ENCODE results near the gene GRIP2.

GRIP2 gene

DNA sequence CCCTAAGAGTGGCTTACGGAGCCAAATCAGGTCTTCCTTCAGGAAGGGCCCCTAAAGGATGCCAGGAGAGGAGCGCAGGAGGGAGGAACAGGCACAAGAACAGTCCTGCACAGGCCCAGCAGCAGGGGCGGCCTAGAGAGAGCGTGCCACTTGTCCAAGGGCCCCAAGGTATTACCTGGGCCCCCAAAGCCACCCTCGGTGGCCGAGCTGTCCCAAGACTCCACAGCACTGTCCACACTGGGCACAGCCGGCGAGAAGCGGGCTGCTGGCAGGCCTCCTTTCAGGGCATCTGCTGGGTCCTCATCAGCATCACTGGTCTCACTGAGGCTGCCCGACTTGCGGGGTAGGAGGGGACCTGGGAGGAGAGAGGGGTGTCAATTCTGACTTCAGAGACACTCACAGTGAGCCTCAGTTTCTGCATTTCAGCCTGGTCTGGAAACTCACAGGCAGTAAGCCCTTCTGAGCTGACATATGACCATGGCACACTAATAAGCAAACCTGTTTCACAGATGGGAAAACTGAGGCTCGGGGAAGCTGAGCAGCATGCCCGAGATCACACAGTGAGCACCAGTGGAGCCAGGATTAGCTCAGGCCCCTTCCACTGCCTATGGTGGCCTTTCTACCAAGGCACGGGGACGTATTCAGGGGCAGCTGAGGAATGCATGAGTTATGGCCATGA, 33.4 kb downstream of the GRIP2 start:
- DNase-seq (ENCODE audit: low read depth, low spot score) = no peak

DNA sequence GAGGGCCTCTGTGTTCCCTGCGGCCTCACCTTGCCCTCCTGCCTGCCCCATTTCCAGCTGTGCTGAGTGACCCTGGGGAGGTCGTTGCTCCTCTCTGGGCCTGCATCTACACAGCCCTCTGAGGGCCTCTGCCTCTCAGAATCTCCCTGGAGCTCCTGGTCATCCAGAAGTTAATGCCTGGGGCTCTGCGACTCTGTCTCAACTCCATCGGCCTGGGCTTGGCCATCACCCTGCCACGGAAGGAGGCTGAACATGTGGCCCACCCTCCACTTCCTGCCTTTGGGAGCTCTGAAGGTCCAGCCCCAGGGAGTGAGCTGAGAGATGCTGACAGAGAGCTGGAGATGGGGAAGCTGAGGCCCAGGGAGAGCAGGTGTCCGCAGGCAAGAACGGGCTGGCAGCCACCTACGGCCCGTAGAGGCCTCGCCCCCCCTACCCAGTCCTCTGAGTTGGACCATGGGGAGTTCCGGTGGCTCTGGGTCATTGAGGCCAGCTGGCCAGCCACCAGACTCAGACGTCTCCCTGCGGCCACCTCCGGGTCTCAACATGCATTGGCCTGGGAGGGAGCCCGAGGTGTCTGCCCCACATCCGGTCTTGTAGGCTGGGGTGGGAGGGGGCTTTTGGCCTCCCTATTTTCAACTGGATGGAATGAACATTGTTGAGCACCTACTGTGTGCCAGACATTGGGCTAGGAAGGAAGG, 34.2 kb downstream of the GRIP2 start:
- no peak for DNase-seq (ENCODE audit: low read depth, low spot score)

DNA sequence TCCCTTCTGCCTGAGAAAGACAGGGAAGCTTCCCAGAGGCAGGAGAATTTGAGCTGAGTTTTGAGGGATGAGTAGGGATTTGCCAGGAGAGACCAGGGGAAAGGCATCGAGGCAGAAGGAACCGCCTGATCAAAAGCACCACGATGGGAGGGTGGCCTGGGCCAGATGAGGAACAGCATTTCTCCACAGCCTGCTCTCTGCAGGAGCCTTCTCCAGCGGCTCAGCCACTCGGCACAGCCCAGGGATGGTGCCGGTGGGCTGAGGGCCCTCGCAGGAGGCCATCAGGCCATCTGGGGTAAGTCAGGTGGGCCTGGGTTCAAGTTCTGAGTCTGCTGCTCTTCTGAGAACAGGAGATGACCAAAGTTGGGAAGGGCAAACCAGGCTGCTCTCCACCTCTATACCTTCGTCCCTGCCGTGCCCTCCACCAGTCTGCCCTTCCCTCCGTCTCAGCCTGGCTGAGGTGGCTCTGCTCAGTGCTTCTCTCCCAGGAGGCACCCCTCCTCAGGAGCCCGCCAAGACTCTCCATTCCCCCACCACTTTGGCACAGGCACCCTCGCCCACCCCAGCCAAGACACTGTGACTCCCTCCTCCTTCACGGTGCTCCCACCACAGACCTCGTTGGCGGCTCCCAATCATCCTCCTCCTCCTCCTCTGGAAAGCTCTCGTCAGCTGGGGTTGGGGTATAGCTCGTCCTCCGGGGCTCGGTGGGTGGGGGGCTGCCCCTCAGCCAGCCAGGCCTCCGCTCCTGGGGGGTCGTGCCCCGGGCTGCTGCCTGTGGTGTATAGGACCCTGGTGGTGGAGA, 34.9 kb downstream of the GRIP2 start:
- DNase-seq (ENCODE audit: low read depth, low spot score) = no peak

DNA sequence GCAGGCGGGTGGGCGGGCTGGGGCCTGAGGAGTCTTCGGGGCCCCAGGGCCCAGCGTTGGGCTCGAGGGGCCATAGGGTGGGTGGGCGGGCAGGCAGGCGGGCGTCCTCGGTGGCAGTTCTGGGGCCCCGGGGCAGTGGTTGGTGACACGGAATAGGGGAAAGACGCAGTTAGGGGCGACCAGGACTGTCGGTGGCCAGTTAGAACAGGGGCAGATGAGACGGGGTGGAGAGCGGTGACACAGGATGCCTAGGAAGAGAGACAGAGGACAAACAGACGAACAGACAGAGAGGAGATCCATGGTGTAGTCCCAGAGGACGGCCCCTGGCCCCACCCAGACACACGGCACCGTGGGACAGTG, 36.5 kb downstream of the GRIP2 start:
- DNase-seq (ENCODE audit: low read depth, low spot score) = no peak

DNA sequence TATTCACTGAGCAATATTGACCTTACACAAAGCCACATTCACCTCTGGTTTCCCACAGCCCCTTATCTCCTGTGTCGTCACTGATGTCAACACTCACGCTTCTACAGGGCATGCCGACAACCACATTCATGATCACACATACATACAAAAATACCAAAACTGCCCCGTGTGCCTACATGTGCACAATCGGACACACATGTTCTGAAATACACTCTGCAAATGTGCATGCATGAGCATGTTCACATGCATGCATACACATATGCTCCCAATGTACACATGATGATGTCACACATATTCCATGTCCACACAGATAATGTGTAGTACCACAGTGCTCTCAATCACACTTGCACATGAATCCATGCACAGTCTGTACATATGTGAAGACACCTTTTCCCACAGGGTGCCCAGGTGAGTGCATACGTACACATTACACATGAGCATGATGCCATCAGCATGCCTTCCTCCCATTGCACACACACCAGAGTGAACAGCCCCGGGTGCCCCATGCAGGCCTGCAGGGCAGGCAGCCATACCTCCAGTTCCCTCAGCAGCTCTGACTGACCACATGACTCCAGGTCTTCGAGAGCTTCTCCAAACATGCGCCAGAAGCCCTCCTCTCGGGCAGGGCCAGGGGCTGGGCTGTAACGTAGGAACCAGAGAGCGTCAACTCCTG, 37.0 kb downstream of the GRIP2 start:
- no peak for DNase-seq (ENCODE audit: low read depth, low spot score)

DNA sequence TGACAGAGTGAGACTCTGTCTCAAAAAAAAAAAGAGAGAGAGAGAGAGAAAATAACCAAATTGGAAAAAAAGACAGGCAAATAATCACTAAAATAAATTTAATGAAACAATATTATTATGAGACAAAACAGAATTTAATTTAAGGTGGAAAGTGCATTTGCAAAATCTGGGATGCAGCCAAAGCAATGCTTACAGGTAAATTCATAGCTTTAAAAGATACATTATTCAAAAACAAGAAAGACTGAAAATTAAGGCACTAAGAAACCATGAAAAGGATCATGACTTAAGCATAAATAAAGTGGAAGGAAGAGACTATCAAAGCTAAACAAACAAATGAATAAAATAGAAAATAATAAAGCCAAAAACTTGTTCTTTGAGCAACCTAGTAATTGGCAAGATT, 37.7 kb downstream of the GRIP2 start:
- DNase-seq (ENCODE audit: low read depth, low spot score) = no peak

DNA sequence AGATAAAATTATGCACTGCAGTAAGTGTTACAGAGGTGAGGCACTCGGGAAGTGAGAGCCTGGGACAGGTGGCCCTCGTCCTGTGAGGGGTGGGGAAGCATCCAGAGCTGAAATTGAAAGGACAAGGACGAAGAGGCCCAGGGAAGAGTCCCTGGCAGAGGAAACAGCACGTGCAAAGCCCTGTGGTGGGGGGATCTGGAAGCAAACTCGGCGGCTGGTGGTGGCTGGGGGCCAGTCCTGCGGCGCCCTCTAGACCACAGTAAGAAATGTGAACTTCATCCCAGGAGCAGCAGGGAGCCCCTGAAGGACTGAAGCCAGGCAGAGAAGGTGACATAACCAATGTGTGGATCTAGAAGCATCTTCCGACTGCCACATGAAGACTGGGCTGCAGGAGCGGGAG, 42.8 kb downstream of the GRIP2 start:
- no peak for DNase-seq (ENCODE audit: low read depth, low spot score)

DNA sequence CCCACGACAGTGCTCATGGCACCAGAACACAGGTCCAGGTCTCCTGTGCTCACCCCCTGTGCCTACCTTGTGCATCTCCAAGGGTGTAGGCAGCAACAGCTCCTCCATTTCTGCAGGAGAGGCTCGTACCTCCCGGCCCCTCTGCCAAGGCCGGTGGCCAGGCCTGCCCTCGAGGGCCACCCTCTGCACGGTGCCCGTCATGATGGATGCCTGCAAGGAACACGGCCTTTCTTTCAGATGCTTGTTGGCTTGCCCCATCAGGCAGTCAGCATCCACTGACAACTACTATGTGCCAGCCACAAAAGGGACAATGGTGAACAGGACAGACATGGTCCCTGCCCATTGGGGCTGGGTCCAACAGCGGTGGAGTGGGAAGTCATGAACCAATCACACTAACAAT, 43.8 kb downstream of the GRIP2 start:
- no peak for DNase-seq (ENCODE audit: low read depth, low spot score)

DNA sequence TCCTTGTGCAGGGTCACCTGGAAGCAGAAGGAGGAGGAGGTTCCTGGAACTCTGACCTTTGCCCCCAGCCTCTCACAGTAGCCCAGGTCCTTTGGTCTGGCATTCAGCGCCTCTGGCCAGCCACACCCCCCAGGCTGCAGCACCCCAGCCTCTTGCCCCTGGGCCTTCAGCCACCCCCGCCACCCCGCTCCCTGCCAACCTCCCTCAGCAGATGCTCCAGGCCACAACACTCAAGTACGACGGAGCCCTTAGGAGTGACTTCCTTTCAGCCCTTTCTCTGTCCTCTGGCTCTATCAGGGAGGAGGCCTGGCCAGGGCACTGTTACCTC, 45.2 kb downstream of the GRIP2 start:
- no peak for DNase-seq (ENCODE audit: low read depth, low spot score)

DNA sequence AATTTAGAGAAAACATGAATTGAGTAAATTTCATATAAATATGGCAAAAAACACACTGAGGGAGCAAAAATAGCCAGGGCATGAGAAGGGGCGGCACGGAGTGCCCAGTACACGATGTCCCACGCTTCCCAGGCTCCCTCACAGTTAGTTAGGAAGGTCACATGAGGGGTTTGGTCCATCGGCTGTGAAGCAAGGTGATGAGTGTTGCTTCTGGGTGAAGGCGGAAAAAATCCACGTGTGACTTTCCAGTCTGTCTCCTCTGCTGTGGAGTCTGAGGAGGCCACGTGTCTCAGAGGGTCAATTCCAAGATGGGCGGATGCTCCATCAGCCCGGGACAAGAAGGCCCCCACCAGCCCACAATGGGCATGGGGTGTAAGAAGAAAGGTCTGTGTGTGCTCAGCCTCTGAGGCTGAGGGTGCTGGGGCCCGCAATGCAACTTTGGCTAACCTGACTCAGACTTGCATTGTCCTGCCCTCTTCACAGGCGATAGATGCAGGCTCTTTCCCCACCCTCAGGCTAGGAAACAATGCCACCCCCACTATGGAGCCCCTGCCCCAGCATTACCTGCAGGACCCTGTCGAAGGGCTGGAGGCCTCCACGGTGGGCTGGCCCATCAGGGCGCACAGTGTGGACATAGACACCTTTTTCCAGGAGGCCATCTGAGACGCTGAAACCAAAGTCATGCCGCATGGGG, 45.7 kb downstream of the GRIP2 start:
- no peak for DNase-seq (ENCODE audit: low read depth, low spot score)

DNA sequence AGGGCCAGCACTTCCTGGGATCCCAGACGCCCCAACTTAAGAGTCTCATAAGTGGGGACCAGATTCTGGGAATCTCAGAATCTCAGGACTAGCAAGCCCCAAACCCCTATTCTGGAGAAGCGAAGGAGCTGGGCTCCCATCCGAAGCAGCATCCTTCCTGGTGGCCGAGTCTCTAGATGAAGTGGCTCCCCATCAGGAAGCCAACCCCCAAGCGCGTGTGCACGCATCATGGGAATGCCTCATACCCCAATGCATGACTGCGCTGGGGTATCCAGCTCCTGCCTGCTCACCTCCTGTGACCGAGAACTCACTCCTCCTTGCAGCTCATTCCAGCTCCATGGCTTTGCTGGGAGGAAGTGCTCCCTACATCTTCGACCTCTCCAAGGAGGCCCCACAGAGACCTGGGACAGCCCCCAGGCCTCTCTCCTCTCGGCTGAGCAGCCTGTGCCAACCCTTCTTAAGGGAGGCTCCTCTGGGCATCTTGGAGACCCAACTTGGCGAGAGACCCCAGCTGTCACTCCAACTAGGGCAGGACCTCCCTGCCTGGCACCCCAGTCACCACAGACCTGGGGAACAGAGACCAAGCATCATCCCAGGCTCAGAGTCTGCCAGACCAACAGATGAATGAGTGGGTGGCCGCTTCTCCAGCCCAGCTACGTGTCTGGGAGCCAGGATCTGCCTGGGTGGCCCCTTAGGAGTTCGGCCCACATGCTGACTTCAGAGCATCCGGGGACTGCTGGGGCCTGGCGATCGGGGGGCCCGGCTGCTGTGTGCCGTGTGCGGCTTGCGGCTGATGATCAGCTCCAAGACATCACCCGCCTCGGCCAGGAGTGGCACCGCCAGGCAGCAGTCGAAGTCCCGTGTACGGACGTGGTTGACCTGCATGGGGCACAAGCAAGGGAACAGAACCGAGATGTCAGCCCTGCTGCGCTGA, 46.9 kb downstream of the GRIP2 start:
- DNase-seq (ENCODE audit: low read depth, low spot score) = no peak

DNA sequence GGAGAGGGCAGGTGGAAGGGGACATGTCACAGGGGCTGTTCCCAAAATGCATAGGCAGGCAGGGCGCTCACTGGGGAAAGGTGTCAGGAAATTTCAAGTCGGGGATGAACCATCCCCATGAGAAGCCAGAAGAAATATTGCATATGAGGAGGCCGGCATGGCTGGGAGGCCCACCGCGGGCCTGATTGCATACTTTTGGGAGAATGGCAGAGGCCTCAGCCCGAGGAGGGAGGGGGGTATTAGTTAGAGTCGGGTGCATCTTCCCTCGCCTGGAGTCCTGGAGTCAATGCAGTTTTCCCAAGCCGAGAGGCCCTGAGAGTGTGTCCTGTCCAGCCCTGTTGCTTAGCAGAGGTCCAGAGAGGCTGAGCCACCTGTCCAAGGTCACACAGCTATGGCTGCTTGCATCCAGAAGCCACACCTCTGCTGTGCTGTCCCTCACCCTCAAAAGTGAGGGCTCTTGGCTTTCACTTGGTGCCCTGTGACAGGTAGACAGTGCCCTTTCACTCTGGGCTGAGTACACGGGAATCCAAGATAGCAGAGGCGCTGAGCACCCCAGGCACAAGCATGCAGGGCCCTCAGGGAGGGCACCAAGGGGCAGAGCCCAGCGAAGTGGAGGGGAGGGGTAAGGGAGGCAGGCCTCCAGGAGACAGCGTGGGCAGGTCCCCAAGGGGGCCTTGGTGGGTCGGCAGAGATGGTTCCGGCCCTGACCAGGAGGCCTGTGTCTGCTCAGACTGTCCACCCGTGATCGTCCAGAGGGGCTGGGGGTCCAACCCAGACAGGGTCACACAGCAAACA, 48.5 kb downstream of the GRIP2 start:
- no peak for DNase-seq (ENCODE audit: low read depth, low spot score)

DNA sequence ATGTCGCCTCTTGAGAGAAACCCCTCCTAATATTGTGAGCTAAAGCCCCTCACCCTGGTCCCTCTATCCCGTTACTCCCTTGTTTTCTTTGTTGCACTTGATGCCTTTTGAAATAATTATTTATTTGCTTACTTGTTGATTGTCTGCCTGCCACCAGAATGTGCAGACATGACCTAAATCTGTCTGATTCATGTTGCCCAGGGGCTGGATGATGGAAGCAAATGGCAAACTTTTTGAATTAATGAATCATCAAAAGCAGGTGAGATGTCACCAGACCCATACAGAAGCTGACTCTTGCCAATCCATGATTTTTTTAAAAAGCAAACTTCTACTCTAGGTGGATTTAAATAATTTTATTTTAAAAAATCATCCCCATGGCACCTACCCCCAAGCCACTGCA, 49.3 kb downstream of the GRIP2 start:
- no peak for DNase-seq (ENCODE audit: low read depth, low spot score)

DNA sequence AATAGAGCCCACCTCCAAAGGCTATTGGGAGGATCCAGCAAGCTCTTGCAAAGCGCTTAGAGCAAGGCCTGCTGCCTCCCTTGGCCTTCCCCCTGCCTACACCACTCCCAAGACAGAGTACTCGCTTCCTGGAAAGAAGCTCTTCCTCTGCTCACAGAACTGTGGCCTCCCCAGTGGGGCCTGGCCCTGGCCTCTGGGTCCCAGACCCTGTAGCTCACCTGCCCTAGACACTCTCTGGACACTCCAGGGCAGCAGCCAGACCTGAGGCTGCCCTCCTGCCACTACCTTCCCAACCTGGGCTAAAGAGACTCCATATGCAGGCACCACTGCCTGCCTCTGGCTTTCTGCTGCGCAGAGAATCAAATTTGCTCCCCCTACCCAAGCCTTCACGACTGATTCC, 49.9 kb downstream of the GRIP2 start:
- DNase-seq (ENCODE audit: low read depth, low spot score) = no peak

DNA sequence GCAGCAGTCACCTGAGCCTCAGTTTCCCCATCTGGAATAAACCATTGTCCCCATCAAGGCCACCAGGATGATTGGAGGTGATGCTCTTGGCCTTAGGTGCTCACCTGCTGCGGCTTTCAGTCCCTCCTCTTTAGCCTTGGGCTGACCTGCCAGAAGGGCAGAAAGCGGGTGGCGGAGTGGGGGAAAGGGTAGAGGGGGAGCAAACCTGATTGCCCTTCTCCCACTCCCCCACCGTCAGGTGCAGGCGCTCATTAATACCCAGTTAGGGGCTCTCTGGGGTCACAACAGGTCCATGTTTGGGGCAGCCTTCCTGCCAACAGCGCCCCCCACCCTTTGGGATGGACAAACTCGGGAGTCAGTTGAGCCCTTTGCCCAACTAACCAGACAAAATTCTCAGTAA, 50.5 kb downstream of the GRIP2 start:
- DNase-seq (ENCODE audit: low read depth, low spot score) = no peak

DNA sequence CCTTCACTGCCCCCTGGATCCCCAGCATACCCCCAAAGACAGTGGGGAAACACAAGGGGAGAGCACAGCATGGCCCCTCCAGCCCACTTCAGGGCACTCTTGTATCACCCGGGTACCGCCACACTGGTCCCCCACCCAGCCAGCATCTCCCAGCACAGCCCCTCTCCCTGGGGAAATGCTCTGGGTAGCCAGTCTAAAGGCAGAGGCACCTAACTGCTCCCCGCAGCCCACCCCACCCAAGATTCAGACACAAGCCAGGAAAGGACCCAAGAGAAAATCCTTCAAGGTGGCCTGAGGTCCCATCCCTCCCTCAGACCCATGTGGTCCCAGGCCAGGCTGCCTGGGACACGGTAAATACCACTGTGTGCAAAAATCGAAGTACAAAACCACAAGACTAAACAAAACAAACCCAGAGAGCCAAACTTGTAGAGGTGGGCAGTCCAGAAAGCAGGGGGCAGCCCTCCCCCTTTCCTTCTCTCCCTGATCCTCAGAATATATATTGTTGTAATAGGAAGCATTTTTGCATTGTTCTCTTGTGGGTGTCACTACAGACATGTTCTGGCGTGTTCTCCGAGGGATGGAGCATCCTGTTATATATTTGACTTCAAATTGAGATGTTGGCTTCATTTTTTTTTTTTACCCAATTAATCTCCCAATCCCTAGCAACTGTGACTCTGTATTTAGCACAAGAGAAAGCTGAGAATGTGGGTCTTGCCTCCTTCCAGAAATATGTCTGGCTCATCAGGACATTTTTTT, 51.7 kb downstream of the GRIP2 start:
- no peak for DNase-seq (ENCODE audit: low read depth, low spot score)

DNA sequence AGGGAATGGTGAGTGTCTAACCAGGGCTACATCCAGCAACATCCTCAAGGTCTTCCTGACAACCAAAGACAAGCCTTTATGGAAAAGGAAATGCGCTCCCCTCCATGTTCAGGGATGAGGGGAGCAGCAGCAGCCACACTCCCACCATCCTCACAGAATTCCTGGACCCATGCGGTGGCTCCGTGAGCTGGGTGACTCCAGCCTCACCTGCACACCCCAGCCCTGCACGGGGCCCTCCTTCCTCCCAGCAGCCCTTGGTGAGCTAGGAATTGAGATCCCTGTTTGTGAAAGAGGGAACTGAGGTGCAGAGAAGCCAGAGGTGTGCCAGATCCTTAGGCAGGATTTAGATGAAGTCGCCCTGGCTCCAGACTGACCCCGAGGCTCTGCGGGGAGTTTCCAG, 52.3 kb downstream of the GRIP2 start:
- DNase-seq (ENCODE audit: low read depth, low spot score) = no peak

DNA sequence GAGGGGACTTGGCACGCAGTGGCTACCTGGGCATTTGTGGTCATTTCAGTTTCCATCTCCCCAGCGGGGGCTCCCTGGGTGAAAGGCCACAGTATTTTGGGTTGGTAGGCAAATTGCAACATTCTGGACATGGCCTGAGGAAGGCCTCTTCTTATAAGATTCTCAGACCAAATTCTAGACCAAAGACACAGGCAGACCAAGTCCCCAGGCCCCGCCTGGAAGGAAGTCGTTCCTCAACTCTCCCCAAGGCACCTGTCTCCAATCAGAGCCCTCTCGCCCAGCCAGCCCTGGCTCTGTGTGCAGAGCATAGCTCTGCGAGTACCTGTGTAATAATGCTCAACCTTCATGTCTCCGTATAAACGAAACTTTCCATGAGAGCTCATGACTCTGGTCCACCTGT, 53.1 kb downstream of the GRIP2 start:
- DNase-seq (ENCODE audit: low read depth, low spot score) = no peak

DNA sequence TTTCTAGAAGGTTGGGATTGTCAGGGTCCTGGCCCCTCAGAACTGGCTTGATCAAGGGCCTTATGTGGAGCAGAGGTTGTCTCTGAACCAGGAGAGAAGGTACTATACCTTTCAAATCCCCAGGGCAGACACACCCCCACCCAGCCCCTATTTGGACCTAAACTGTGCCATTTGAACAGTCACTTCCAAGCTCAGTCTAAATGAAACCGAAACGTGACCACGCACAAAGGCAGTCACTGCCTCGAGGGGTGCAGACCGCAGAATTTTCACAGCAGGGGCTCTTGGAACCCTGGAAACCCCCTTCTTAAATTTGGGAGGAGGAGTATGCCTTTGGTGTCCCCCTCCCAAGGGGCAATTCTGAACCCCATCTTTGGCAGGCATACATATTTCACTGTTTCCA, 53.7 kb downstream of the GRIP2 start:
- DNase-seq (ENCODE audit: low read depth, low spot score) = no peak

All from brain pericyte (primary cell).